AG09309 (cell line): Measurements from ENCODE around the gene IFITM2.

Source experiments
- DNase-seq: peaks from one replicate; pipeline ENCODE4 v3.0.0-alpha.2; 2010; ENCODE audit warnings: low read depth
- H3K4me3 ChIP-seq: 2 replicates; pipeline ENCODE4 v1.5.1; 2011; ENCODE audit warnings: mild to moderate bottlenecking, low read depth, low read length, moderate library complexity; ENCODE audit not compliant: control insufficient read depth
- CTCF ChIP-seq: IDR thresholded peaks from 2 replicates; pipeline ENCODE4 v1.5.1; 2011; ENCODE audit warnings: mild to moderate bottlenecking, low read depth, low read length, inconsistent platforms; ENCODE audit not compliant: insufficient read depth, control insufficient read depth; ENCODE audit errors: missing control alignments

IFITM2 gene

GRCh38 chr11:269146-269890 lies 38.3 kb upstream of the IFITM2 start:
- no peak overlapping the region; the same call in 1 of the 2 replicates for H3K4me3 ChIP-seq
- no peak for DNase-seq
- no peak for TF ChIP-seq CTCF

- H3K4me3 ChIP-seq: no peak overlapping the region
- no peak for DNase-seq
- no peak for TF ChIP-seq CTCF
These were observed 36.9 kb upstream of the IFITM2 start for GRCh38 chr11:270451-271318.

- no peak for TF ChIP-seq CTCF
- DNase-seq: no peak
- no peak overlapping the region for H3K4me3 ChIP-seq
These were observed 36.3 kb upstream of the IFITM2 start for GRCh38 chr11:271319-271715.

- no peak for DNase-seq
- H3K4me3 ChIP-seq: no peak overlapping the region
- no peak for TF ChIP-seq CTCF
These were observed 35.3 kb upstream of the IFITM2 start for GRCh38 chr11:272195-272930.

GRCh38 chr11:272931-273198 lies 34.8 kb upstream of the IFITM2 start:
- TF ChIP-seq CTCF: no peak
- no peak overlapping the region for H3K4me3 ChIP-seq
- DNase-seq: no peak

- DNase-seq: no peak
- H3K4me3 ChIP-seq: no peak overlapping the region
- no peak for TF ChIP-seq CTCF
These were observed 31.4 kb upstream of the IFITM2 start for GRCh38 chr11:276219-276618.
